HEK293 (cell line): Measurements from ENCODE around the gene KAT14.

Source experiments
- CTCF ChIA-PET: fragments of 350-600 bp; formaldehyde crosslinking; extraction: SDS; loops from one replicate; lab custom pipeline; 2021; ENCODE audit warnings: antibody characterized with exemption; lab: Yijun Ruan, JAX
- POLR2A ChIA-PET: fragments of 300-600 bp; formaldehyde crosslinking; extraction: SDS; loops from one replicate; lab custom pipeline; 2020; ENCODE audit warnings: antibody characterized with exemption, inconsistent platforms; lab: Yijun Ruan, JAX
- H3K27ac ChIP-seq: fragments of 200-500 bp; sonication (Bioruptor generic); 2 replicates; pipeline ENCODE4 v1.5.1; 2014; ENCODE audit warnings: low read depth, low read length, control low read depth, inconsistent platforms; ENCODE audit errors: extremely low read depth
- H3K36me3 ChIP-seq, 2 experiments: fragments of 200-500 bp in 1 of 2; sonication (Bioruptor generic) in 1 of 2; 1 replicate in 1 of 2; 2 replicates in 1 of 2; pipeline ENCODE4 v1.5.1; 2014 to 2017; ENCODE audit warnings: inconsistent platforms in 2 of 2, low read length in 2 of 2; ENCODE audit not compliant: control insufficient read depth in 2 of 2, insufficient read depth in 1 of 2
- H3K4me1 ChIP-seq: fragments of 200-500 bp; sonication (Bioruptor generic); 2 replicates; pipeline ENCODE4 v1.5.1; 2014; ENCODE audit warnings: mild to moderate bottlenecking, low read length, inconsistent platforms; ENCODE audit not compliant: control insufficient read depth, insufficient read depth
- H3K4me3 ChIP-seq: 2 replicates; pipeline ENCODE4 v1.5.1; 2011; ENCODE audit warnings: low read depth, mild to moderate bottlenecking, control low read depth, low read length, moderate library complexity
- H3K9me3 ChIP-seq: fragments of 200-500 bp; sonication (Bioruptor generic); 2 replicates; pipeline ENCODE4 v1.5.1; 2014; ENCODE audit warnings: low read depth, low read length, inconsistent platforms; ENCODE audit not compliant: control insufficient read depth, insufficient read depth
- SCRT2 ChIP-seq: fragments of 450-650 bp; formaldehyde crosslinking; IDR thresholded peaks from 2 replicates; pipeline ENCODE4 v1.5.1; 2016; ENCODE audit warnings: missing biosample characterization, missing genetic modification characterization
- SP3 ChIP-seq: fragments of 450-650 bp; formaldehyde crosslinking; IDR thresholded peaks from 2 replicates; pipeline ENCODE4 v1.5.1; 2016; ENCODE audit warnings: missing biosample characterization, missing genetic modification characterization
- ZBTB48 ChIP-seq: fragments of 450-650 bp; formaldehyde crosslinking; IDR thresholded peaks from 2 replicates; pipeline ENCODE4 v1.5.1; 2016; ENCODE audit warnings: missing biosample characterization, missing genetic modification characterization
- ZNF121 ChIP-seq: fragments of 450-650 bp; formaldehyde crosslinking; IDR thresholded peaks from 2 replicates; pipeline ENCODE4 v1.5.1; 2016; ENCODE audit warnings: missing biosample characterization, missing genetic modification characterization
- ZNF132 ChIP-seq: fragments of 450-650 bp; formaldehyde crosslinking; IDR thresholded peaks from 2 replicates; pipeline ENCODE4 v1.5.1; 2017; ENCODE audit warnings: missing biosample characterization, missing genetic modification characterization, borderline replicate concordance
- ZNF626 ChIP-seq: fragments of 450-650 bp; sonication (Bioruptor Pico); formaldehyde crosslinking; IDR thresholded peaks from 2 replicates; pipeline ENCODE4 v1.5.1; 2018; ENCODE audit warnings: missing biosample characterization, missing genetic modification characterization, inconsistent platforms
- ZNF791 ChIP-seq: fragments of 450-650 bp; formaldehyde crosslinking; IDR thresholded peaks from 2 replicates; pipeline ENCODE4 v1.5.1; 2016; ENCODE audit warnings: missing biosample characterization, missing genetic modification characterization
- TF ChIP-seq, protein P1 (sequence below): fragments of 450-650 bp; formaldehyde crosslinking; IDR thresholded peaks from 2 replicates; pipeline ENCODE4 v1.5.1; 2016; ENCODE audit warnings: missing biosample characterization, missing genetic modification characterization
- TF ChIP-seq, protein P2 (sequence below): fragments of 450-650 bp; formaldehyde crosslinking; IDR thresholded peaks from 2 replicates; pipeline ENCODE4 v1.5.1; 2016; ENCODE audit warnings: missing biosample characterization, missing genetic modification characterization

KAT14 gene

DNA sequence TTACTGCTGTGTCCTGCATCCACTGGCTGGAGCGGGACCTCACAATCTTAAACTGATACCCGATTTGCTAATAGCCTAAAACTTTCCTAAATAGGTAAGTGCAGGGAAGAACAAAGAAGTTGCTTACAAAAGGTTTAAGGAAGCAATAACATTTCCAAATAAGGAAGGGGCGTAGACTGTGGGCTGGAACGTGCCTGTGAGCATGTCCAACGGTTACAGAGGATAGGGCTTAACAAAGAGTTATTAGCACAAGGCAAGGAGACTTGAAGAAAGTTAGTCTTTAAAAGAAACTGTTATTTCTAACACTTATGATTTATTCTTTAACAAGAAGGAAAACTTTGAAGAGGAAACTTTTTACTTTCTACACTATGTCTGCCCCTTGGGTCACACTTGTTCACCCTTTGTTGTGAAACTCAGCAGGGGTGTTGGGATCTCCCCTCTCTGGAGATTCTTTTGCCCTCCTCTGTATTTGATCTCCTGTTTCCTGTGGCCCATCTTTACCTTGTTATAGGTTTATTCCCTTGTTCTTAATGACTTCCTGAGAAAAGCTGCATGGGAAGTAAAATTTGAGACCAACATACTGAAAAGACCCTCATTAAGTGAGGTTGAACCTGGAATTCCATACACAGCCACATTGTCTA is 28.7 kb downstream of the KAT14 start:
- no peaks in the 10 kb centered on the region for H3K9me3 ChIP-seq
- peaks cover 8 to 40% of the 10 kb centered on the region in 2 experiments for H3K36me3 ChIP-seq
- CTCF ChIA-PET: interaction anchor here (0.6 kb wide), 1 partner anchor 92 kb away, joined by 3 read pairs; no protein-coding TSS in a partner anchor
- no peaks in the 10 kb centered on the region for H3K4me1 ChIP-seq
- H3K27ac ChIP-seq: no peak overlapping the region
- POLR2A ChIA-PET: no interaction called here
- H3K4me3 ChIP-seq: no peak overlapping the region
- TF ChIP-seq, protein P1, sequence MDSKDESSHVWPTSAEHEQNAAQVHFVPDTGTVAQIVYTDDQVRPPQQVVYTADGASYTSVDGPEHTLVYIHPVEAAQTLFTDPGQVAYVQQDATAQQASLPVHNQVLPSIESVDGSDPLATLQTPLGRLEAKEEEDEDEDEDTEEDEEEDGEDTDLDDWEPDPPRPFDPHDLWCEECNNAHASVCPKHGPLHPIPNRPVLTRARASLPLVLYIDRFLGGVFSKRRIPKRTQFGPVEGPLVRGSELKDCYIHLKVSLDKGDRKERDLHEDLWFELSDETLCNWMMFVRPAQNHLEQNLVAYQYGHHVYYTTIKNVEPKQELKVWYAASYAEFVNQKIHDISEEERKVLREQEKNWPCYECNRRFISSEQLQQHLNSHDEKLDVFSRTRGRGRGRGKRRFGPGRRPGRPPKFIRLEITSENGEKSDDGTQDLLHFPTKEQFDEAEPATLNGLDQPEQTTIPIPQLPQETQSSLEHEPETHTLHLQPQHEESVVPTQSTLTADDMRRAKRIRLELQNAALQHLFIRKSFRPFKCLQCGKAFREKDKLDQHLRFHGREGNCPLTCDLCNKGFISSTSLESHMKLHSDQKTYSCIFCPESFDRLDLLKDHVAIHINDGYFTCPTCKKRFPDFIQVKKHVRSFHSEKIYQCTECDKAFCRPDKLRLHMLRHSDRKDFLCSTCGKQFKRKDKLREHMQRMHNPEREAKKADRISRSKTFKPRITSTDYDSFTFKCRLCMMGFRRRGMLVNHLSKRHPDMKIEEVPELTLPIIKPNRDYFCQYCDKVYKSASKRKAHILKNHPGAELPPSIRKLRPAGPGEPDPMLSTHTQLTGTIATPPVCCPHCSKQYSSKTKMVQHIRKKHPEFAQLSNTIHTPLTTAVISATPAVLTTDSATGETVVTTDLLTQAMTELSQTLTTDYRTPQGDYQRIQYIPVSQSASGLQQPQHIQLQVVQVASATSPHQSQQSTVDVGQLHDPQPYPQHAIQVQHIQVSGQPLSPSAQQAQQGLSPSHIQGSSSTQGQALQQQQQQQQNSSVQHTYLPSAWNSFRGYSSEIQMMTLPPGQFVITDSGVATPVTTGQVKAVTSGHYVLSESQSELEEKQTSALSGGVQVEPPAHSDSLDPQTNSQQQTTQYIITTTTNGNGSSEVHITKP (tag by site-specific recombination): 0 out of 2 replicates have a peak, but pooled peaks have one; percentile 10
- no peak for TF ChIP-seq ZBTB48

DNA sequence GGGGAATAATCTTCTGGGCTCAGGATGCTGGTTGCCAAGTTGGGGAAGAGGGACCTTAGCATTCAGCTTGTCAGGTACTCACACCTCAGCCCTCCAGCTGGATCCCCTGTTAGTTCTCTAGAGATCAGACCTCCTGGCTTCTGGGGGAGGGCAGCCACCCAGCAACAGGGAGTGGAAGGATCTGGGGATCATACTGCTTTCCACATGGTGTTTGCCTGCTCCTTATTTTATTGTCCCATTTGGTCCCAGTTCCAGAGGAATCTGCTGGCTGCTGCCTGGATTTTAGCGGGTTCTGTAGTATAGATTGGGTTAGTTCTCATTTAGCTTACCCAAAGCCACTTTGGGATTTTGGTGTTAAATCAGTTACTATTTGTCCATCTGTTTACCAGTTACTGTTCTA is 29.3 kb downstream of the KAT14 start:
- Histone ChIP-seq H3K4me1 (no peaks in the 10 kb centered on the region), H3K4me3 (no peak overlapping the region), H3K9me3 (no peaks in the 10 kb centered on the region), H3K27ac (no peak overlapping the region), H3K36me3 (peaks cover 8 to 34% of the 10 kb centered on the region in 2 experiments)
- TF ChIP-seq ZNF132 (tag by site-specific recombination) (no peak), ZNF791 (tag by site-specific recombination) (no peak)
- ChIA-PET CTCF (interaction anchor here (0.6 kb wide), 2 partner anchors 91 to 110 kb away, joined by 3 to 4 read pairs; no protein-coding TSS in a partner anchor), POLR2A (no interaction called here)

DNA sequence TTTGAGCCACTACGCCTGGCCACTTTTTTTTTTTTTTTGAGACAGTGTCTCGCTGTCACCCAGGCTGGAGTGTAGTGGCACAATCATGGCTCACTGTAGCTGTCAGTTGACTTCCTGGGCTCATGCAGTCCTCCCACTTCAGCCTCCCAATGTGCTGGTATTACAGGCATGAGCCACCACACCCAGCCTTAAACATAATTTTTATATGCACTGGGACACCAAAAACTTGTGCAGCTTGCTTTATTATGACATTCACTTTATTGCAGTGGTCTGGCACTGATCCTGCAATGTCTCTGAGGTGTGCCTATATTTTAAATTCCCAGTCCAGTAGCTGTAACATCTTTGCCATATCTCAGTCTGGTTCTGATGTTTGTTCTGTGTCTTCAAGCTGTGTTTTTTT is 34.7 kb downstream of the KAT14 start:
- H3K4me3 ChIP-seq: no peak overlapping the region
- ChIA-PET POLR2A (no interaction called here), CTCF (no interaction called here)
- peaks cover 5 to 12% of the 10 kb centered on the region in 2 experiments for H3K36me3 ChIP-seq
- H3K27ac ChIP-seq: no peak overlapping the region
- TF ChIP-seq SP3 (no peak), ZNF626 (tag by site-specific recombination) (no peak)
- TF ChIP-seq, protein P2, sequence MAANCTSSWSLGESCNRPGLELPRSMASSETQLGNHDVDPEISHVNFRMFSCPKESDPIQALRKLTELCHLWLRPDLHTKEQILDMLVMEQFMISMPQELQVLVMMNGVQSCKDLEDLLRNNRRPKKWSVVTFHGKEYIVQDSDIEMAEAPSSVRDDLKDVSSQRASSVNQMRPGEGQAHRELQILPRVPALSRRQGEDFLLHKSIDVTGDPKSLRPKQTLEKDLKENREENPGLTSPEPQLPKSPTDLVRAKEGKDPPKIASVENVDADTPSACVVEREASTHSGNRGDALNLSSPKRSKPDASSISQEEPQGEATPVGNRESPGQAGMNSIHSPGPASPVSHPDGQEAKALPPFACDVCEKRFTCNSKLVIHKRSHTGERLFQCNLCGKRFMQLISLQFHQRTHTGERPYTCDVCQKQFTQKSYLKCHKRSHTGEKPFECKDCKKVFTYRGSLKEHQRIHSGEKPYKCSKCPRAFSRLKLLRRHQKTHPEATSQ (tag by site-specific recombination): no peak
- H3K9me3 ChIP-seq: no peaks in the 10 kb centered on the region
- H3K4me1 ChIP-seq: no peaks in the 10 kb centered on the region

DNA sequence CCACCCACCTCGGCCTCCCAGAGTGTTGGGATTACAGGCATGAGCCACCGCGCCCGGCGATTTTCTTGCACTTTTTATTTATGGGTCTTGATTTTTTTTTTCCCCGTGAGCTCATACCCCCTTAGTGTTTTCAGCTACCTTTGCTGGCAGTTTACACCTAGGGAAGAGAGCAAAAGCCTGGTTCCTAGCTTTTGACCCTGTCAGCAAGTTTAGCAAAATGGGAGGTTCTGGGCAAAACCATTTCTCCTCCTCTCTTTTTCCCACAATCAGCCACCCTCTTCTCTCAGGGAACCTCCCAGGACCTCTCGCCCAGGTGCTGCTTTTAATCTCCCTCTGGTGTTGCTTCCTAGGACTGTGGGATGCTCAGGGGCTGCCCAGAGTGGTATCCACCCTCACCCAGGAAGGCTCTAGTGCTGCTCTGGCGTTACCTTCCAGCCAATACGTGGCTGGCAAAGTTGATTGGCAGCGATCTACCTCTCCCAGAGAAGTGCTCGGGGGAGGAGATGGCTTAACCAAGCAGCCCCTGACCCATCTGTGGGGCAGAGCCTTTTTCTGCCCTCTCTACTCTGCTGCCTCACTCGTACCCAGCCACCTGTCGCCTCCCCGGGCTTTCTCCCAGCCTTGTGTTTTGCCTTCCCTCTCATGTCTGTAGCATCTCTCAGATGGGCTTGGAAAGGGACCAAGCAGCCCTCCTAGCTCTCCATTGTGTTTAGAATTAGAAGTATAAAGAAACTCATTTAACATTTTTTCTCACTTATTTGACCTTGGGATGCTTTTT is 37.4 kb downstream of the KAT14 start:
- POLR2A ChIA-PET: no interaction called here
- Histone ChIP-seq H3K36me3 (peaks cover 0 to 12% of the 10 kb centered on the region in 2 experiments; a peak in 2 of 3 replicates), H3K4me1 (no peaks in the 10 kb centered on the region), H3K4me3 (no peak overlapping the region), H3K9me3 (no peaks in the 10 kb centered on the region), H3K27ac (no peak overlapping the region)
- CTCF ChIA-PET: no interaction called here
- TF ChIP-seq ZNF121 (tag by site-specific recombination) (no peak), SCRT2 (peak; percentile 54)
